ENCODE results near the gene RYR2. TPM values are rescaled to one million over a fixed set of nuclear protein-coding genes. Genes with fewer than 3 reads are reported as not detected.

RYR2 gene
- total RNA-seq, 1 experiment from 2014 or later, result 2.8 TPM

DNA sequence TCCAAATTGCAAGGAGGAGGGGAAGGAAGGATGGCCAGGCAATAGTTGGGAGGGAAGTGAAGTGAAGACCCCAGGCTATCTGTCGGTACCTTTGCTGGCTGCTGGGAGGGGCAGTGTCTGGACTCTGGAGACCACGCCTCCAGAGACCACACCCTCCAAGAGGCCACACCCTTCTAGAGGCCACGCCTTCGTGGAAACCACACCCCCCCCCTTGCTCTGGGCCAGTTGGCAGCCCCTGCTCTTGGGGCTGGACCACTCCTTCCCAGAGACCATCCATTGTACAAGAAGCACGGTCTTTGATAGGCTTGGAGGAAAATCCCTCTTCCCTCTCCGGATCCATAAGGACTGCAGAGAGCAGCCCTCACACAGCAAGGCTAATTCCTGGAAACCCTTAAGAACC is 73.1 kb downstream of the RYR2 start:
- H3K4me1 ChIP-seq (ENCODE audit: insufficient read depth, low read length, poor library complexity, severe bottlenecking), result no peaks in the 10 kb centered on the region
- no peak for DNase-seq (ENCODE audit: low spot score)
- ChIA-PET POLR2A (ENCODE audit: low non-redundant PET) (no interaction called here), CTCF (no interaction called here)
- H3K27me3 ChIP-seq (replicated peaks; ENCODE audit: insufficient read depth, low read depth, low read length, poor library complexity), result no peaks in the 10 kb centered on the region
- no peak overlapping the region for H3K4me3 ChIP-seq (ENCODE audit: low read depth, low read length, poor library complexity, severe bottlenecking)
- no peak for TF ChIP-seq CTCF (conservative IDR thresholded peaks at IDR 0.05; ENCODE audit: low read depth, low read length)
- no peak for TF ChIP-seq EZH2 (IDR thresholded peaks at IDR 0.05; ENCODE audit: borderline replicate concordance, low read depth, low read length, poor library complexity, severe bottlenecking)
- no TSS peak for BruUV-seq (replicated peaks)
- H3K36me3 ChIP-seq (ENCODE audit: insufficient read depth, low read length, poor library complexity, severe bottlenecking), result no peaks in the 10 kb centered on the region
- H3K27ac ChIP-seq (ENCODE audit: low read depth, low read length, poor library complexity, severe bottlenecking), result no peak overlapping the region
- no peaks in the 10 kb centered on the region for H3K9me3 ChIP-seq (ENCODE audit: low read depth, low read length, poor library complexity, severe bottlenecking)
- intact Hi-C loops (cut with micrococcal nuclease; ENCODE audit: unreplicated experiment), result no loop called here

GRCh38 chr1:237119091-237119490 is 77.1 kb downstream of the RYR2 start:
- no peak overlapping the region for H3K4me3 ChIP-seq (ENCODE audit: low read depth, low read length, poor library complexity, severe bottlenecking)
- H3K27ac ChIP-seq (ENCODE audit: low read depth, low read length, poor library complexity, severe bottlenecking), result no peak overlapping the region
- no peaks in the 10 kb centered on the region for H3K9me3 ChIP-seq (ENCODE audit: low read depth, low read length, poor library complexity, severe bottlenecking)
- BruUV-seq (replicated peaks), result no TSS peak
- no peak for DNase-seq (ENCODE audit: low spot score)
- intact Hi-C loops (cut with micrococcal nuclease; ENCODE audit: unreplicated experiment), result no loop called here
- no peaks in the 10 kb centered on the region for H3K27me3 ChIP-seq (replicated peaks; ENCODE audit: insufficient read depth, low read depth, low read length, poor library complexity)
- POLR2A ChIA-PET (ENCODE audit: low non-redundant PET), result no interaction called here
- CTCF ChIA-PET, result no interaction called here
- no peaks in the 10 kb centered on the region for H3K36me3 ChIP-seq (ENCODE audit: insufficient read depth, low read length, poor library complexity, severe bottlenecking)
- no peak for TF ChIP-seq EZH2 (IDR thresholded peaks at IDR 0.05; ENCODE audit: borderline replicate concordance, low read depth, low read length, poor library complexity, severe bottlenecking)
- no peaks in the 10 kb centered on the region for H3K4me1 ChIP-seq (ENCODE audit: insufficient read depth, low read length, poor library complexity, severe bottlenecking)

DNA sequence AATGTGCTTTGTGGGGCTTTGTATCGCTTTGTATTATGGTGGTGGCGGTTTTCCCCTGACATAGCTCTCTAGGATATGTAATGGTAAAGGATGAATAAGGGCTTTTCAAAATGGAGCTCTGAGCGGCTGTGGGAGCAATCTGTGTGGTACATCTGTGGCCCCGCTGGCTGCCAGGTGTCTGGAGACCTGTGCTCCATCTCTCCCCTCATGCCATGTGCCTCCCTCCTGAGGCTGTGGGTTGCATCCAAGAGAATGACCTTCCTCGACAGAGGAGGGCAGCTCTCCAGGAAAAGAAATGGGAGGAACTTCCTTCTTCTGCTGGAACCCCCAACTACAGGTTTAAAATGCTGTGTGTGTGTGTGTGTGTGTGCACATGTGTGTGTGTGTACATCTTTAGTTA is 78.7 kb downstream of the RYR2 start:
- intact Hi-C loops (cut with micrococcal nuclease; ENCODE audit: unreplicated experiment), result no loop called here
- H3K27ac ChIP-seq (ENCODE audit: low read depth, low read length, poor library complexity, severe bottlenecking), result no peak overlapping the region
- no peak overlapping the region for H3K4me3 ChIP-seq (ENCODE audit: low read depth, low read length, poor library complexity, severe bottlenecking)
- H3K4me1 ChIP-seq (ENCODE audit: insufficient read depth, low read length, poor library complexity, severe bottlenecking), result no peaks in the 10 kb centered on the region
- H3K9me3 ChIP-seq (ENCODE audit: low read depth, low read length, poor library complexity, severe bottlenecking), result no peaks in the 10 kb centered on the region
- TF ChIP-seq CTCF (conservative IDR thresholded peaks at IDR 0.05; ENCODE audit: low read depth, low read length) (no peak), EZH2 (IDR thresholded peaks at IDR 0.05; ENCODE audit: borderline replicate concordance, low read depth, low read length, poor library complexity, severe bottlenecking) (no peak)
- H3K27me3 ChIP-seq (replicated peaks; ENCODE audit: insufficient read depth, low read depth, low read length, poor library complexity), result no peaks in the 10 kb centered on the region
- CTCF ChIA-PET, result no interaction called here
- H3K36me3 ChIP-seq (ENCODE audit: insufficient read depth, low read length, poor library complexity, severe bottlenecking), result no peaks in the 10 kb centered on the region
- POLR2A ChIA-PET (ENCODE audit: low non-redundant PET), result no interaction called here
- BruUV-seq (replicated peaks), result no TSS peak
- no peak for DNase-seq (ENCODE audit: low spot score)

DNA sequence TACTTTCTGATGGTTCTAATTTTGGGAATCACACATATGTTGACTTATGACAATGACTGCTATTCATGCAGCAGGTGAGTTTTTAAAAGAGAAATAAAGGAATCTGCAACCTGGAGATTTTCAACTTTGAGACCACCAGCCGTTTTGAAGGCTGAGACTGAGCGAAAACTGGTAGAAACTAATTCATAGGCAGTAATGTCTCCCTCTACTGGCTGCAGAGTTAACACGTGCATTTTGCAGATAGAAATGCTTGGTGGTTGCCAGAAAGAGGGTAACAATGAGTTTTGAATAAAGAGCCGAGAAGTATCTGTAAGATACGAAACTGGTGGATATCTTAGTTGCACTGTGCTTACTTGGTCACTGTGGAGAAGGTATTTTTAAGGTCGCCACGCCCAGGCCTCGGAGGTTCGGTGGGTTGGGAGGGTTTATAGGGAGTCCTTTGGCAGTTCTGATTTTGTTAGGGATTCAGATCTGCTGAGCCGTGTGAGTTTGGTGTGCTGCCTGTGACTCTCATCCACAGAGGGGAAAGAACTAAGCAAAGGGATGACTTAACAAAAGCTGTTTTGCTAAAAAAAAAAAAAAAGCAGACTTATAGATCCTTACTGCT is 83.0 kb downstream of the RYR2 start:
- Histone ChIP-seq H3K27ac (ENCODE audit: low read depth, low read length, poor library complexity, severe bottlenecking) (no peak overlapping the region), H3K27me3 (replicated peaks; ENCODE audit: insufficient read depth, low read depth, low read length, poor library complexity) (no peaks in the 10 kb centered on the region), H3K9me3 (ENCODE audit: low read depth, low read length, poor library complexity, severe bottlenecking) (no peaks in the 10 kb centered on the region), H3K36me3 (ENCODE audit: insufficient read depth, low read length, poor library complexity, severe bottlenecking) (no peaks in the 10 kb centered on the region), H3K4me1 (ENCODE audit: insufficient read depth, low read length, poor library complexity, severe bottlenecking) (no peaks in the 10 kb centered on the region), H3K4me3 (ENCODE audit: low read depth, low read length, poor library complexity, severe bottlenecking) (no peak overlapping the region)
- no peak for TF ChIP-seq EZH2 (IDR thresholded peaks at IDR 0.05; ENCODE audit: borderline replicate concordance, low read depth, low read length, poor library complexity, severe bottlenecking)
- TF ChIP-seq CTCF (conservative IDR thresholded peaks at IDR 0.05; ENCODE audit: low read depth, low read length), result peak; percentile 68
- peak; percentile 45 for DNase-seq (ENCODE audit: low spot score)
- POLR2A ChIA-PET (ENCODE audit: low non-redundant PET), result no interaction called here
- BruUV-seq (replicated peaks), result no TSS peak
- CTCF ChIA-PET, result no interaction called here
- intact Hi-C loops (cut with micrococcal nuclease; ENCODE audit: unreplicated experiment), result no loop called here

All from A673 (cell line).